GM19468 (cell line): ENCODE results near the gene MYH6.

Experiments
- ATAC-seq: cut with Tn5 transposase; IDR thresholded peaks from one replicate; pipeline ENCODE4 v1.9.1; 2021; ENCODE audit warnings: mild to moderate bottlenecking, moderate library complexity, moderate number of reproducible peaks; ENCODE audit not compliant: unreplicated experiment; ENCODE audit errors: extremely low read depth

MYH6 gene

GRCh38 chr14:23380976-23381375, 27.1 kb downstream of the MYH6 start:
- no peak for ATAC-seq

GRCh38 chr14:23380197-23380914, 27.7 kb downstream of the MYH6 start:
- no peak for ATAC-seq

GRCh38 chr14:23379366-23380196, 28.5 kb downstream of the MYH6 start:
- ATAC-seq = no peak

GRCh38 chr14:23378612-23379220, 29.4 kb downstream of the MYH6 start:
- no peak for ATAC-seq

GRCh38 chr14:23377573-23378563, 30.2 kb downstream of the MYH6 start:
- no peak for ATAC-seq

GRCh38 chr14:23377198-23377550, 30.9 kb downstream of the MYH6 start:
- ATAC-seq = no peak

GRCh38 chr14:23376482-23377197, 31.4 kb downstream of the MYH6 start, which contains the start of gene CMTM5:
TSS of gene CMTM5 (plus strand) at chr14:23377046. CDS start at chr14:23377252, 206 bp downstream.
- no peak for ATAC-seq

GRCh38 chr14:23375527-23376251, 32.4 kb downstream of the MYH6 start:
- no peak for ATAC-seq

GRCh38 chr14:23373041-23373440, 35.0 kb downstream of the MYH6 start:
- no peak for ATAC-seq

- no peak for ATAC-seq
Measured at GRCh38 chr14:23372509-23372908, 35.6 kb downstream of the MYH6 start, which contains the start of gene IL25. TSS of gene IL25 (plus strand) at chr14:23372809.

- no peak for ATAC-seq
Measured at GRCh38 chr14:23371865-23372264, 36.2 kb downstream of the MYH6 start.

- ATAC-seq = no peak
Measured at GRCh38 chr14:23370221-23370620, 37.9 kb downstream of the MYH6 start.

GRCh38 chr14:23366426-23366921, 41.6 kb downstream of the MYH6 start:
- no peak for ATAC-seq

- no peak for ATAC-seq
Measured at GRCh38 chr14:23365732-23366425, 42.2 kb downstream of the MYH6 start.

GRCh38 chr14:23365036-23365731, 42.9 kb downstream of the MYH6 start, which contains the start of gene EFS:
TSS of gene EFS (minus strand) at chr14:23365172. CDS start at chr14:23365025, 147 bp downstream.
- ATAC-seq = no peak

GRCh38 chr14:23364164-23365035, 43.7 kb downstream of the MYH6 start:
- ATAC-seq = no peak
